GM10847 (cell line): ENCODE results near the gene PRKN.

Experiments used
- POLR2A ChIP-seq: IDR thresholded peaks from 2 replicates; pipeline ENCODE4 v1.6.1; 2011; ENCODE audit not compliant: insufficient read length; ENCODE audit errors: extremely low read depth

PRKN gene

GRCh38 chr6:162620073-162620472 is 107.5 kb downstream of the PRKN start:
- no peak for TF ChIP-seq POLR2A

- TF ChIP-seq POLR2A: no peak
Observed at GRCh38 chr6:162618448-162619002, 109.0 kb downstream of the PRKN start.

GRCh38 chr6:162615016-162615705 is 112.4 kb downstream of the PRKN start:
- TF ChIP-seq POLR2A: no peak

- no peak for TF ChIP-seq POLR2A
Observed at GRCh38 chr6:162613310-162613709, 114.3 kb downstream of the PRKN start.

GRCh38 chr6:162612613-162613012 is 115.0 kb downstream of the PRKN start:
- no peak for TF ChIP-seq POLR2A

GRCh38 chr6:162610351-162610750 is 117.2 kb downstream of the PRKN start:
- TF ChIP-seq POLR2A: no peak

GRCh38 chr6:162605881-162606280 is 121.7 kb downstream of the PRKN start:
- no peak for TF ChIP-seq POLR2A

- TF ChIP-seq POLR2A: no peak
Observed at GRCh38 chr6:162603231-162604015, 124.1 kb downstream of the PRKN start.

- TF ChIP-seq POLR2A: no peak
Observed at GRCh38 chr6:162602759-162603158, 124.8 kb downstream of the PRKN start.

- TF ChIP-seq POLR2A: no peak
Observed at GRCh38 chr6:162596676-162597075, 130.9 kb downstream of the PRKN start.

- TF ChIP-seq POLR2A: no peak
Observed at GRCh38 chr6:162591517-162591916, 136.0 kb downstream of the PRKN start.

- TF ChIP-seq POLR2A: no peak
Observed at GRCh38 chr6:162581988-162582780, 145.4 kb downstream of the PRKN start.

- TF ChIP-seq POLR2A: no peak
Observed at GRCh38 chr6:162580619-162581018, 146.9 kb downstream of the PRKN start.

- no peak for TF ChIP-seq POLR2A
Observed at GRCh38 chr6:162576016-162576415, 151.6 kb downstream of the PRKN start.

- TF ChIP-seq POLR2A: no peak
Observed at GRCh38 chr6:162572240-162572639, 155.3 kb downstream of the PRKN start.
